Type B pancreatic cell (in vitro differentiated cells): ENCODE measurements around the gene C1orf35. TPM values are rescaled to one million over a fixed set of nuclear protein-coding genes. Genes with fewer than 3 reads are reported as not detected.

ENCODE experiments used
- DNase-seq: peaks from one replicate; pipeline ENCODE4 v3.0.0; 2021; ENCODE audit warnings: mixed read lengths; ENCODE audit not compliant: unreplicated experiment; ENCODE audit errors: extremely low spot score
- H3K27ac Mint-ChIP-seq: 2 replicates; pipeline ENCODE4 v1.8.0; 2021; ENCODE audit warnings: mild to moderate bottlenecking, mixed read lengths
- H3K27me3 Mint-ChIP-seq: 2 replicates; pipeline ENCODE4 v1.8.0; 2021; ENCODE audit warnings: mixed read lengths
- H3K36me3 Mint-ChIP-seq: 2 replicates; pipeline ENCODE4 v1.8.0; 2021; ENCODE audit warnings: mixed read lengths
- H3K4me1 Mint-ChIP-seq: one replicate; pipeline ENCODE4 v1.8.0; 2021; ENCODE audit warnings: mixed read lengths; ENCODE audit not compliant: unreplicated experiment
- H3K4me3 Mint-ChIP-seq: 2 replicates; pipeline ENCODE4 v1.8.0; 2021; ENCODE audit warnings: mild to moderate bottlenecking, mixed read lengths
- H3K9me3 Mint-ChIP-seq: 2 replicates; pipeline ENCODE4 v1.8.0; 2021; ENCODE audit warnings: mixed read lengths
- total RNA-seq: library from RNA; stranded (reverse); gene quantifications from 2 replicates; pipeline ENCODE4 v1.2.1, GENCODE V29; 2021; ENCODE audit warnings: low replicate concordance
- TF ChIP-seq, protein P1 (sequence below): fragments of 200-600 bp; sonication (generic); conservative IDR thresholded peaks from 2 replicates; pipeline ENCODE4 v1.5.0; 2021; ENCODE audit warnings: antibody characterized with exemption, mild to moderate bottlenecking

Gene C1orf35
- total RNA-seq, 1 donor from 2014 or later: 23.3 TPM

DNA sequence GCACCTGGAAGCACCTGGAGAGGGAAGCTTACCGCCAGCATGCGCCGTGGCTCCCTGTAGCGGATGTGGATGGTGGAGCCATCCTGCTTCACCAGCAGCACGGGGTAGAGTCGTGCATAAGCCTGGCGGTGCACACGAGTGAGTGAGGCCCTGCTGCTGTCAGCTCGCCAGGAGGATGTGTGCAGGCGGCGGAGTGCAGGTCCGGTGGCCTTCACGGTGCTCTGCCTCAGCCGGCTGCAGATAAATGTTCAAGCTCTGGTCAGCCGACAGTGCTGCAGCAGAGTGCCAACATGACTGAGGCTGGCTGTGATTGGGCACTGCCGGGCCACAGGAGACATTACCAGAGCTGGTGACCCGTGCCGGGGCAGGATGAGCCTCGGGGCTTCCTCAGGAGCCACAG, 4.5 kb upstream of the C1orf35 start:
- Mint-ChIP-seq H3K4me3 (peak overlapping the region; percentile 96), H3K4me1 (peaks cover 13% of the 10 kb centered on the region), H3K27ac (peak overlapping the region; percentile 98), H3K9me3 (no peaks in the 10 kb centered on the region), H3K36me3 (no peaks in the 10 kb centered on the region), H3K27me3 (no peaks in the 10 kb centered on the region)
- DNase-seq: no peak
- TF ChIP-seq, protein P1, sequence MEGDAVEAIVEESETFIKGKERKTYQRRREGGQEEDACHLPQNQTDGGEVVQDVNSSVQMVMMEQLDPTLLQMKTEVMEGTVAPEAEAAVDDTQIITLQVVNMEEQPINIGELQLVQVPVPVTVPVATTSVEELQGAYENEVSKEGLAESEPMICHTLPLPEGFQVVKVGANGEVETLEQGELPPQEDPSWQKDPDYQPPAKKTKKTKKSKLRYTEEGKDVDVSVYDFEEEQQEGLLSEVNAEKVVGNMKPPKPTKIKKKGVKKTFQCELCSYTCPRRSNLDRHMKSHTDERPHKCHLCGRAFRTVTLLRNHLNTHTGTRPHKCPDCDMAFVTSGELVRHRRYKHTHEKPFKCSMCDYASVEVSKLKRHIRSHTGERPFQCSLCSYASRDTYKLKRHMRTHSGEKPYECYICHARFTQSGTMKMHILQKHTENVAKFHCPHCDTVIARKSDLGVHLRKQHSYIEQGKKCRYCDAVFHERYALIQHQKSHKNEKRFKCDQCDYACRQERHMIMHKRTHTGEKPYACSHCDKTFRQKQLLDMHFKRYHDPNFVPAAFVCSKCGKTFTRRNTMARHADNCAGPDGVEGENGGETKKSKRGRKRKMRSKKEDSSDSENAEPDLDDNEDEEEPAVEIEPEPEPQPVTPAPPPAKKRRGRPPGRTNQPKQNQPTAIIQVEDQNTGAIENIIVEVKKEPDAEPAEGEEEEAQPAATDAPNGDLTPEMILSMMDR: no peak

DNA sequence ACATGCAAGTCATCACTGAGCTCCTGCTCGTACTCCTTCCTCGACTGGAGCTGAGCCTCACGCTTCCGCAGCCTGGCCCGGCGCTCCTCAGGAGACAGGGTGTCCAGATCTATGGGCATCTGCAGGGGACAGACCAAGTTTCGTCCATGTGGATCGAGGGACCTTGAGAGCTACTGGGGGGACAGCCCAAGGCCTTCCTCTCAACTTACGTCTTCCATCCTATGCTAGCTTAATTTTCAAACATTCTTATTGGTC, 3.6 kb upstream of the C1orf35 start:
- Mint-ChIP-seq H3K4me3 (peak overlapping the region; percentile 68), H3K27ac (no peak overlapping the region), H3K4me1 (peaks cover 13% of the 10 kb centered on the region), H3K9me3 (no peaks in the 10 kb centered on the region), H3K36me3 (no peaks in the 10 kb centered on the region), H3K27me3 (no peaks in the 10 kb centered on the region)
- TF ChIP-seq, protein P1: no peak
- no peak for DNase-seq

DNA sequence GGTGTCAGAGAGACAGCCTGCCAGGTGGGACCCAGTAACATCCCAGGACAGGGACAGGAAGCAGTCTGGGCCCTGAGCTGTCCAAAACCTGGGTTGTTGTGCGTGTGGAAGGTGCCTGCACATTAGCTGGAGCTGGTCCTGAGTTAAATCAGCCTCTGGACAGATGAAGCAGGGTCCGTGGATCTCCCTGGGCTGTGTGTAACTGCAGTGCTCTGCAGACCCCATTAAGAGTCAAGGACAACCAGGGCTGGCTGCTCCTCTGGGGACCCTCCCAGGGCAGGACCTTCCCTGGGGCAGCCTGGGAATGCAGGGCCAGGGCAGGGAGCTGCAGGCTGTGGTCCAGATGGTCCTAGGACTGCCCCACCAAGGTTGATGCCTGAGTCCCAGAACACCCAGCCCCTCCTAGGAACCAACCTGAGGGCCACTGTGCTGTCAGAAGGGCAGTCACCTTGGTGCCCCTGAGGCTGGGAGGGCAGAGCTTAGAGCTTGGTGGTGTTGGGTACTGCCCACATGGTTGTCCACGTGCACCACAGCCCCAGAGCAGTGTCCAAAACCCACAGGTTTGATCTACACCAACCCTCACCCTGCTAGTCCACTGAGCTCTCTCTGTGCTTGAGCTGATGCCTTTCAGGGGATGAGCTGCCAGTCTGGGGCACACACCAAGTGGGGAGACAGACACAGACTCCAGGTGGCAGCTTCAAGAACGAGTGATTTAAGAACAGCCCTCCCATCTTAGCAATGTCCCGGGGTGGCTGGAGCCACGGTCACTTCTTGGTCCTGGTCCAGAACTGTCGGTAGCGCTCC, 3.1 kb upstream of the C1orf35 start:
- Mint-ChIP-seq H3K27me3 (no peaks in the 10 kb centered on the region), H3K4me1 (peaks cover 17% of the 10 kb centered on the region), H3K4me3 (peak overlapping the region; percentile 68), H3K9me3 (no peaks in the 10 kb centered on the region), H3K36me3 (no peaks in the 10 kb centered on the region), H3K27ac (no peak overlapping the region)
- TF ChIP-seq, protein P1: no peak
- no peak for DNase-seq

DNA sequence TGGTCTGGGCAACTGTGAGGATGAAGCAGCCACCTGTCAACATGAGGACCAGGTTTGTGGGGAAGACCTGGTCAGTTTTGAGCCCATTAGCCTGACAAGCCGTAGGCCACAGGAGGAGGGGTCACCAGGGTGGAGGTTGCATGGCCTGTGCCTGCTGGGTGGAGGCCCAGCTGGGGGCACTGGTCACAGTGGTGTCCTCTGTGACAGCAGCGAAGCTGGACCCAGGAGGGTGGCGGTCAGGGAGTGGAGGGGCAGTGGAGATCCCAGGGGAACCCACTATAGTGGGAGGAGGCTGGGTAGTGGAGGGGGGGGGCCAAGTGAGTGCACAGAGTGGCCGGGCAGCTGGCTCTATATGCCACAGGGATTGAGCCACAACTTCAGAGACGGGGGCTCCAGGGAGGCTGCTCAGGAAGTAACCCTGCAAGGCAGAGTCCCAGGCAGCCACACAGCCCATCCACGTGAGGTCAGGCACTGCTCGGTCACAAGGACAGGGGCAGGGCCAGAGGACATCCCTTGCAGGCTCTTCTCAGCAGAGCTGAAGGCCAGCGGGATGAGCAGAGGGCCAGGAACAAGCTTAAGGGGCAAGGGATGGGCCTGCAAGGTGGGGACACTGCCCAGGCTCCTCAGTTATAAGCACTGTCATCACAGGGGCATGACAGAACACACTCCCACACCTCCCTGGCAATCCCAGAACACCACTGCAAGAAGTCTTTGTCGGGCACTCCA, 2.3 kb upstream of the C1orf35 start:
- peak overlapping the region; percentile 94 for H3K4me3 Mint-ChIP-seq
- DNase-seq: no peak
- peaks cover 21% of the 10 kb centered on the region for H3K4me1 Mint-ChIP-seq
- no peak overlapping the region for H3K27ac Mint-ChIP-seq
- H3K27me3 Mint-ChIP-seq: no peaks in the 10 kb centered on the region
- TF ChIP-seq, protein P1: no peak
- no peaks in the 10 kb centered on the region for H3K9me3 Mint-ChIP-seq
- H3K36me3 Mint-ChIP-seq: no peaks in the 10 kb centered on the region

DNA sequence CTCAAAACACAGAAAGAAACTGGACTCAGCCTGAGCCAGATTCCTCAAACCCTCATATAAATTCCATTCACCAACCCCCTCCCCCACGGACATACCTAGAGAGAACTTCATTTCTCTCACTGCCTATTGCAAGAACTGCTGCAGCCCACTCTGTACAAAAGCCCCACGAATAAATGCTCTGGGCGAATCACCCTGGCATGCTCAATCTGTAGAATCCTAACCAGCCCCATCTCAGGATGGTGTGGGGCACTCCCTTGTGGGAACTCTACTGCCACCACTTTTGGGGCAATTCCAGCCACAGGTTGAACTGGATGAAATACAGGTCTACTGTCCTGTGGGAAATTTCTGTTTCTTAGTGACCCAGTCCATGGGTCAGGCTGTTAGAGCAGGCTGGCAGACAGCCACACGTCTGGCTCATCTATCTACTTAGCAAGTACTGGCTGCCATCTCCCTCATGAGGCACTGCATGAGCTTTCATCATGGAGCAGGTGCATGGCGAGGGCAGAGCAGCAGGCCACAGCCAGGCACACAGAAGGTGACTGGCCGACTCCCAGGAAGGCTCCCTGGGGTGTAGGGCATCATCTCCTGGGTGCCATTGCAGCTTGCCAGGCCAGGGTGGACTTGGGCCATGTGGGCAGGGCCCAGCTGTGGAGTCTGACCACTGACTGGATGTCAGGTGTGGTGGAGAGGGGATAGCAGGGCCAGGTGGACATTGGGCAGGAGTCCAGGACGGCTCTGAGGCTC, 1.6 kb upstream of the C1orf35 start:
- Mint-ChIP-seq H3K4me3 (peak overlapping the region; percentile 94), H3K27ac (peak overlapping the region; percentile 90), H3K9me3 (no peaks in the 10 kb centered on the region), H3K4me1 (peaks cover 14% of the 10 kb centered on the region), H3K27me3 (no peaks in the 10 kb centered on the region), H3K36me3 (no peaks in the 10 kb centered on the region)
- TF ChIP-seq, protein P1: no peak
- no peak for DNase-seq
